PC-3 (cell line): ENCODE measurements around the gene NDUFB10. TPM values are rescaled to one million over a fixed set of nuclear protein-coding genes. Genes with fewer than 3 reads are reported as not detected.
"Not testable (repeated sequence)": the region's sequence is repeated elsewhere in the genome, so short reads cannot be mapped to it uniquely, and the experiment has no call there.

ENCODE experiments used
- ATAC-seq: fragments of 200-7000 bp; cut with Tn5 transposase; 2 replicates; pipeline ENCODE4 v1.9.1; 2020; ENCODE audit warnings: mild to moderate bottlenecking, moderate library complexity
- BruUV-seq: library from RNA; stranded (reverse); fragments of 400-500 nt; replicated peaks from 2 replicates; lab custom pipeline; 2021; lab: Mats Ljungman, UMichigan
- CTCF ChIA-PET: fragments of 300-600 bp; sonication (Branson Sonifier 250); formaldehyde crosslinking; loops from one replicate; lab custom pipeline; 2022; ENCODE audit warnings: antibody characterized with exemption; lab: Charles Lee
- POLR2A ChIA-PET: fragments of 300-600 bp; sonication (Branson Sonifier 250); formaldehyde crosslinking; loops from one replicate; lab custom pipeline; 2022; ENCODE audit warnings: antibody characterized with exemption; ENCODE audit not compliant: unreplicated experiment; lab: Charles Lee
- DNase-seq: peaks from one replicate; pipeline ENCODE4 v3.0.0-alpha.2; 2015
- H2AFZ ChIP-seq: fragments of 300-600 bp; sonication (generic); 2 replicates; pipeline ENCODE4 v1.6.0; 2016; ENCODE audit warnings: antibody characterized with exemption, low read length
- H3F3A ChIP-seq: fragments of 300-600 bp; sonication (generic); one replicate; pipeline ENCODE4 v1.6.0; 2017; ENCODE audit warnings: antibody characterized with exemption, low read length, control low read depth, mild to moderate bottlenecking; ENCODE audit not compliant: unreplicated experiment
- H3K27ac ChIP-seq: fragments of 300-600 bp; sonication (generic); 2 replicates; pipeline ENCODE4 v1.5.1; 2016; ENCODE audit warnings: mild to moderate bottlenecking, low read length
- H3K27me3 ChIP-seq: fragments of 300-600 bp; sonication (generic); 2 replicates; pipeline ENCODE4 v1.6.1; 2016; ENCODE audit warnings: low read length, mixed read lengths
- H3K36me3 ChIP-seq: fragments of 300-600 bp; sonication (generic); 2 replicates; pipeline ENCODE4 v1.6.1; 2016; ENCODE audit warnings: low read depth, mixed run types, low read length, mixed read lengths
- H3K4me1 ChIP-seq: fragments of 300-600 bp; sonication (generic); 2 replicates; pipeline ENCODE4 v1.5.1; 2016; ENCODE audit warnings: low read length; ENCODE audit not compliant: insufficient read depth
- H3K4me2 ChIP-seq: fragments of 300-600 bp; sonication (generic); 2 replicates; pipeline ENCODE4 v1.6.0; 2016; ENCODE audit warnings: low read length
- H3K4me3 ChIP-seq: fragments of 300-600 bp; sonication (generic); 2 replicates; pipeline ENCODE4 v1.5.1; 2016; ENCODE audit warnings: mild to moderate bottlenecking, low read length, mixed read lengths
- H3K79me2 ChIP-seq: fragments of 300-600 bp; sonication (generic); 2 replicates; pipeline ENCODE4 v1.6.1; 2017; ENCODE audit warnings: low read length, mixed read lengths
- H3K9ac ChIP-seq: fragments of 300-600 bp; sonication (generic); 2 replicates; pipeline ENCODE4 v1.6.0; 2016; ENCODE audit warnings: mild to moderate bottlenecking, low read length
- H3K9me2 ChIP-seq: fragments of 300-600 bp; sonication (generic); replicated peaks from 2 replicates; pipeline ENCODE4 v1.6.1; 2016; ENCODE audit warnings: mixed run types, low read length, mixed read lengths
- H3K9me3 ChIP-seq: fragments of 300-600 bp; sonication (generic); 2 replicates; pipeline ENCODE4 v1.6.1; 2016; ENCODE audit warnings: low read length, mixed read lengths
- H4K20me1 ChIP-seq: fragments of 300-600 bp; sonication (generic); 2 replicates; pipeline ENCODE4 v1.6.1; 2016; ENCODE audit warnings: low read length, mixed read lengths
- CTCF ChIP-seq: fragments of 300-600 bp; sonication (generic); conservative IDR thresholded peaks from 2 replicates; pipeline ENCODE4 v1.5.1; 2017; ENCODE audit warnings: antibody characterized with exemption, low read depth, mild to moderate bottlenecking, low read length
- EZH2 ChIP-seq: fragments of 300-600 bp; sonication (generic); IDR thresholded peaks from one replicate; pipeline ENCODE4 v1.6.1; 2017; ENCODE audit warnings: antibody characterized with exemption, mild to moderate bottlenecking, low read length; ENCODE audit not compliant: unreplicated experiment
- EZH2phosphoT487 ChIP-seq: fragments of 300-600 bp; sonication (generic); IDR thresholded peaks from 2 replicates; pipeline ENCODE4 v1.6.1; 2018; ENCODE audit warnings: mild to moderate bottlenecking, antibody characterized with exemption, low read length, borderline replicate concordance
- intact Hi-C: fragments of 100-400 bp; cut with micrococcal nuclease; formaldehyde crosslinking; loops from 2 replicates; pipeline ENCODE4 v1.9.0; 2023
- total RNA-seq: library from RNA; depleted of rRNA; stranded (reverse); fragments of >200 nt; gene quantifications from 2 replicates; pipeline ENCODE4 v1.2.3, GENCODE V29; 2014

The NDUFB10 gene
- total RNA-seq, 1 experiment from 2014 or later = 530 TPM

- intact Hi-C loops = no loop called here
- no peak for DNase-seq
- ChIA-PET CTCF (no interaction called here), POLR2A (no interaction called here)
- Histone ChIP-seq H2AFZ (no peak overlapping the region), H3K9me2 (no peaks in the 10 kb centered on the region), H3F3A (no peaks in the 10 kb centered on the region), H3K79me2 (no peaks in the 10 kb centered on the region), H3K4me1 (no peaks in the 10 kb centered on the region), H4K20me1 (no peaks in the 10 kb centered on the region), H3K27ac (no peak overlapping the region), H3K9me3 (no peaks in the 10 kb centered on the region), H3K36me3 (no peaks in the 10 kb centered on the region), H3K4me2 (no peak overlapping the region), H3K4me3 (no peak overlapping the region), H3K27me3 (no peaks in the 10 kb centered on the region), H3K9ac (no peak overlapping the region)
- no peak for ATAC-seq
- no peak for TF ChIP-seq CTCF
- TF ChIP-seq EZH2 = no peak
- TF ChIP-seq EZH2phosphoT487 = no peak
- no TSS peak for BruUV-seq
Observed at GRCh38 chr16:1950559-1950958, 8.8 kb upstream of the NDUFB10 start.

- ChIA-PET POLR2A (no interaction called here), CTCF (no interaction called here)
- intact Hi-C loops = no loop called here
- Histone ChIP-seq H3K27me3 (no peaks in the 10 kb centered on the region), H3K9ac (no peak overlapping the region), H3K27ac (no peak overlapping the region), H3K9me2 (no peaks in the 10 kb centered on the region), H3F3A (no peaks in the 10 kb centered on the region), H4K20me1 (no peaks in the 10 kb centered on the region), H3K4me2 (no peak overlapping the region), H3K4me1 (no peaks in the 10 kb centered on the region), H3K4me3 (no peak overlapping the region), H3K9me3 (no peaks in the 10 kb centered on the region), H2AFZ (no peak overlapping the region), H3K36me3 (no peaks in the 10 kb centered on the region), H3K79me2 (no peaks in the 10 kb centered on the region)
- no TSS peak for BruUV-seq
- no peak for DNase-seq
- TF ChIP-seq EZH2 (no peak), EZH2phosphoT487 (no peak), CTCF (no peak)
- no peak for ATAC-seq
Observed at GRCh38 chr16:1953734-1954133, 5.6 kb upstream of the NDUFB10 start.

- H3K4me2 ChIP-seq, BruUV-seq, H3F3A ChIP-seq, CTCF ChIA-PET, H3K9ac ChIP-seq, H3K27ac ChIP-seq, H3K36me3 ChIP-seq, H2AFZ ChIP-seq, intact Hi-C loops, DNase-seq, H3K27me3 ChIP-seq, H3K4me1 ChIP-seq, POLR2A ChIA-PET, ATAC-seq, H4K20me1 ChIP-seq, H3K9me3 ChIP-seq, H3K4me3 ChIP-seq, H3K9me2 ChIP-seq: not testable (repeated sequence)
- peaks cover 21% of the 10 kb centered on the region for H3K79me2 ChIP-seq
Observed at GRCh38 chr16:1957434-1958142, 1.8 kb upstream of the NDUFB10 start.

- H3K4me2 ChIP-seq, H3K4me3 ChIP-seq, POLR2A ChIA-PET, H3K9me2 ChIP-seq, DNase-seq, H3K9me3 ChIP-seq, CTCF ChIA-PET, H2AFZ ChIP-seq, H3K9ac ChIP-seq, BruUV-seq, ATAC-seq, H3F3A ChIP-seq, H3K27ac ChIP-seq, H4K20me1 ChIP-seq, H3K4me1 ChIP-seq, intact Hi-C loops, H3K27me3 ChIP-seq: not testable (repeated sequence)
- Histone ChIP-seq H3K79me2 (peaks cover 27% of the 10 kb centered on the region), H3K36me3 (peaks cover 11% of the 10 kb centered on the region)
Observed at GRCh38 chr16:1958143-1958491, 1.2 kb upstream of the NDUFB10 start.
